Measurements from ENCODE around the gene DMWD.

Gene DMWD, protein sequence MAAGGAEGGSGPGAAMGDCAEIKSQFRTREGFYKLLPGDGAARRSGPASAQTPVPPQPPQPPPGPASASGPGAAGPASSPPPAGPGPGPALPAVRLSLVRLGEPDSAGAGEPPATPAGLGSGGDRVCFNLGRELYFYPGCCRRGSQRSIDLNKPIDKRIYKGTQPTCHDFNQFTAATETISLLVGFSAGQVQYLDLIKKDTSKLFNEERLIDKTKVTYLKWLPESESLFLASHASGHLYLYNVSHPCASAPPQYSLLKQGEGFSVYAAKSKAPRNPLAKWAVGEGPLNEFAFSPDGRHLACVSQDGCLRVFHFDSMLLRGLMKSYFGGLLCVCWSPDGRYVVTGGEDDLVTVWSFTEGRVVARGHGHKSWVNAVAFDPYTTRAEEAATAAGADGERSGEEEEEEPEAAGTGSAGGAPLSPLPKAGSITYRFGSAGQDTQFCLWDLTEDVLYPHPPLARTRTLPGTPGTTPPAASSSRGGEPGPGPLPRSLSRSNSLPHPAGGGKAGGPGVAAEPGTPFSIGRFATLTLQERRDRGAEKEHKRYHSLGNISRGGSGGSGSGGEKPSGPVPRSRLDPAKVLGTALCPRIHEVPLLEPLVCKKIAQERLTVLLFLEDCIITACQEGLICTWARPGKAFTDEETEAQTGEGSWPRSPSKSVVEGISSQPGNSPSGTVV

DNA sequence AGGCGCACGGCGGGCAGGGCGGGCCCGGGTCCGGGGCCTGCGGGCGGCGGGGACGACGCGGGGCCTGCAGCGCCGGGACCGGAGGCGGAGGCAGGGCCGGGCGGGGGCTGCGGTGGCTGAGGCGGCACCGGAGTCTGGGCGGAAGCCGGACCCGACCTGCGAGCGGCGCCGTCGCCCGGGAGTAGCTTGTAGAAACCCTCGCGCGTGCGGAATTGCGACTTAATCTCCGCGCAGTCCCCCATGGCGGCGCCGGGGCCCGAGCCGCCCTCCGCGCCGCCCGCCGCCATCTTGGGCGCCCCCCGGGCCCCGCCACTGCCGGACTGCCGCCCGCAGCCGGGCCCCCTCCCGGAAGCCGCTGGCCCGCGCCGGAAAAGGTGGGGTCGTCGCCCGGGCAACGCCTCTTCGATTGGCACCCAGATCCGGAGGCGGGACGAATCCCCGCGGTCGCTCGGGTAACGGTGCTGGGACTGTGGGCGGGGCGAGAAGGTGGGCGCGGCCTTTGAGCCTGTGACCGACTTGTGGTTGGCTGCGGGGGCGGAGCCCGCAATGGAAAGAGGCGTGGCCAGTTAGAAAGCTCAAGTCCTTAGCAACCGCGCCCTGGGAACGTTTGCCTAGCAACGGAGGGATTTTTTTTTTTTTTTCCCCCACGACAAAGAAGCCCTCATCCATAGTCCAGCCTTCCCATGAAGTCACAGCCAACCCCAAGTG, at the start of gene DMWD:
Gene DMWD, minus strand, starts transcription at position 376 of the 708 bp plus-strand sequence. Its CDS starts 89 bp downstream, at position 287.
- DNase-seq: peak; percentile 99 to 100

DNA sequence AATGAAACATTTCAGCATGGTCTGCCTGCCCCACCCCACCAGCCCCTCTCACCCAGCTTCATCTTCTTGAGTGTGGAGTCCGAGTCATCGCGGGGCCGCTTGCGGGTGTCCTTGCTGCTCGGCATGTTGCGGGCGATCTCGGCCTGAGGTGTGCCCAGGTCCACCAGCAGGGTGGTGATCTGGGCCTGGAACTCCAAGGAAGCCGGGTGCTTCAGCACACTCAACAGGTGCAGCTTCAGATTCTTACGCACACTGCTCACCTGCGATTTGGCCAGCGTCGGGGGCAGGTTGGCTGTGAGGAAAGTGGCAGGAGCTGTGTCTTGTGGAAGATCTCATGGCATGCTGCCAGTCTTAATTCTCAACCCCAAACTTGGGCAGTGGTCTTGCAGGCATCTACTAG, 49.6 kb upstream of the DMWD start:
- DNase-seq: no peak

DNA sequence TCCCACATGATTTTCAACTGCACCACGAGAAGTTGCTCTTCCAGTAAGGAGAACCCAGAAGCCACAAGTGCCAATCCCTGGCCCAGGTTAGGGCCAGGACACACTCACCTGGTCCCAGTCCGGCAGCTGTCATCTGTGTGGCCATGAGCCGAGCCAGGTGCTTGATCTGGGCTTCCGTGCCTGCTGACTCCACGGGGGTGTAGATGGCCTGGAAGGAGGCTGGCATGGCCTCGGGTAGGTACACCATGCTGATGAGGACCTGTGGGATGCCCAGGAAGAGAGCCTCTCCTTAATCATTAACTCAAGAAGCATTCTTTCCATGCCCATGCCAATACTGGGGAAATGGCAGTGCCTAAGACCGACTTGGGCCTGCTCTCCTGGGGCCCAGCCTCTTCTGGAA, 42.3 kb upstream of the DMWD start:
- no peak for DNase-seq

DNA sequence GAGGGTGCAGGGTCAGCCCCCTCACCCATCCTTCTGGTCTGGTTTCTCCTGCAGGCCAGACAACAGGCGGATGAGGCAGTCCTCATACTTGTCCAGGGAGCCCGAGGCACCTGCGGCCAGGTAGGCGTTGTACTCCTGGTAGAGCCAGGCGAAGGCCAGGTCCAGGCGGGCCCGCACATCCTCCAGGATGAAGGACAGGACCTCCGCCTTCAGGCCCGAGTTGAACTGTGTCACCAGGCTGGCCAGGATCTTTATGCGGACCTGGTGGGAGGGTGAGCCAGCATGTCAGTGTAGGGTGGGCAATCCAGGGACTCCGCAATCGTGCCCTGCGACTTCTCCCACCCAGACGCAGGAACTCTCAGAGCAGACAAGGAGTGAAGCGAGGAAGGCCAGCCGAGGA, 36.3 kb upstream of the DMWD start:
- no peak for DNase-seq

DNA sequence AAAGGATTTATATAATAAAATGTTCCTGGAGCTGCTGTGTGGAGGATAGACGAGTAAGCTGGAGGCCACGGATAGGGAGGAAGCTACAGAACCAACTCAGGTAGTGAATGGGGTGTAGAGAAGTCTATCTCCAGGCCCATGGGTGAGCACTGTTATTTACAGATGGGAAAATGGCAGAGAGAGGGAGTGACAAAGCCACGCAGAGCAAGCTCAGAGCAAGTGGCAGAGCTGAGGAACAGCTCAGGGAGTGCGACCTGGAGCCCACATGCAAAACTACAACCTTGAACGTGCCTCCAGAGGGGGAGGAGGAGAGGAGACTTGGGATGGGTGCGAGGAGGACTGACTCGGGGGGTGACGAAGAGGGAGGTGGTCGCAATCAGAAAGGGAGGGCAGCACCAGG, 35.9 kb upstream of the DMWD start:
- DNase-seq: no peak

DNA sequence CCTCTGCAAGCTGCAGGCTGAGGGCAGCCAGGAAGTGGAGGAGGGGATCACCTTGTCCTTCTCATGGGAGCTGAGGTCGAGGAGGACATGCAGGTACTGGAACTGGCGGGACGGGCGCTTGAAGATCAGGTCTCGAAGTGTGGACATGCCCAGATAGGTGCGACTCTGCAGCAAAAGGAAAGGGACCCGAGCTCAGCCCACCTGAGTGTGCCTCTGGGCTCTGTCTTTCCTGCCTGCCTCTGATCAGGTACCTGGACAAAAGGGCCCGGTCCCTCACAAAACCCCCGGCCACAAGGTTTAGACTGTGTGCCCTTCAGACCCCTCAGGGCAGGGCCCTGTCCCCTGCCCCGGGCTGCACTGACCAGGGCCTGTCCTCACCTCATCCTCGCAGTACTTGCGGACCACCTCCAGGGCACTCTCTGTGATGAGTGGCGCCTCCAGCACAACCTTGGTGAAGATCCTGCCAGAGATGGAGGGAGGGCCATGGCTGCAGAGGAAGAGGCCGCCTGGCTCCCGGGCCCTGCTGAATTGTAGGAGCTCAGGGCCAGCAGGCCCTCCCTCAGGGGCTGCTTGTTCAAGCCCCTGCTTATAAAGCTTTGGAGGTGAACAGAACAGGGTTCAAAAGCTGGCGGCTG, 34.9 kb upstream of the DMWD start:
- no peak for DNase-seq

DNA sequence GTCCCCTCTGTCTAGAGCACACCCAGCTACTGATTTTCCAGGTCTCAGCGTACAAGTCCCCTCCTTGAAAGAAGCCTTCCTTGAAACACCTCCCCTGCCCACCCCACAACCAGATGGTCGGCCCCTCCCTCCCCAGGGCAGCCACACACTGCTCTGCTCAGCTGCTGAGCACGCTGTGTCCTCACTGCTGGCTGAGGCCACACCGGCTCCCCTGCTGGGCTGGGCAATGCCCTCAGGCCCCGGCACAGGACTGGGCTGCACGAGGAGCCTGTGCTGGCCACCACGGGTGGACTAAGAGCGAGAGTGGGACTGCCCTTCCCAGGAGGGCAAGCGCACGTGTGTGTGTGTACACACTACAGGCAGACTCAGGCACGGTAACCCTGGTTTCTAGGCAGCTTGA, 34.3 kb upstream of the DMWD start:
- no peak for DNase-seq

DNA sequence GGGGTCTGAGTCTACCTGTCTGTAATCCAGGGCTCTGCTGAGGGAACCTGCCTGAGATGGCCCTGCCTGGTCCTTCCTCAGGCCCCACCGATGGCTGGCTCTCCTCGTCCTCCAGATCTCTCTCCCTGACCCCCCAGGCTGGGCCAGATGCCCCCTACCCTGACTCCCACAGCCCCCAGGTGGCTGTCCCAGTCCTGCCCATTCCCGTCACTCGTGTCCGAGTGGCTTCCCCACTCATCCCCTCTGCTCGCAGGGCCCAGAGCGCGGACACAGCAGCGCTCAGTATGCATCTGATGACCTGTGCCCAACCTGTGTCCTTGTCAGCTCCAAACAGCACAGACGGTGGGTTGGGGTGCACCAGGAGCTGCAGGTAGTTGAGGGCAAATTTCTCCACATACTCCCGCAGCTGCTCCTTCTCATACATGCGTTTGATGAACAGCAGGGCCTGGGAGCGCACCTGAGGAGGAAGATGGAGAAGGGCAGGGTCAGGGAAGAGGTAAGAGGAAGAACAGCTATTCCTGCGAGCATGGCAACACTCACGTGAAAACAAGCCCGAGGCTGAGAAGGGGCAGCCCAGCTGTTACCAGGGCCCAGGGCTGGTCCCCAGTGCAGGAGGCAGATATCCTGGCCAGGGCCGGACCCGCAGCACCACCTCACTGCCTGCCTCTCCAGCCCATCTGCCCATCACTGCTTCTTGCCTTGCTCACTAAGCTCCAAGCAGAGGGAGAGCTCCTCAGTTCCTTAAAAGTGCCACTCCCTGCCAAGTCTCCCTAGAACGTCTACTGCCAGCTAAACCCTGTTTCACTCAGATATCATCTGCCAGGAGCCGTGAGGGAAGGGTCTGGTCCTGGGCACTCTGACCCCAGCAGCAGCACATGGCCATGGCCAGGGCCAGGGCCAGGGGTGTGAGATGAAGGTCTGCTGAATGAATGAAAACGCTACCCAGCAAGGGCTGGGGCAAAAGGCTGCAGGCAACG, 33.6 kb upstream of the DMWD start:
- DNase-seq: no peak

DNA sequence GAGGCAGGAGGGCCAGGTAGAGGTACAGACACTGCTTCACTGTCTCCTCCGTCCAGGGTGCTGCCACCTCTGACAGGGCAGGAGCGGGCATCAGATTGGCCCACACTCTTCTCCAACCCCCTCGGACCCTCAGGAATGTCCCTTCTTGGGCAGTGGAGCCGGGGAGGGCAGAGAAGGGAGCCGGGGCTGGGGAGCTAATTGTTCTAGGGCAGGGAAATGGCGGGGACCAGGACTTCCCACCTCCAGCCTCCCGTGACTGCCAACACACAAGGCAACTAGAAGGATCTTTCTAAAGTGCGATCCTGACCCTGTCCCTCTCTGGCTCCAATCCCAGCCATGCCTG, 32.6 kb upstream of the DMWD start:
- no peak for DNase-seq

DNA sequence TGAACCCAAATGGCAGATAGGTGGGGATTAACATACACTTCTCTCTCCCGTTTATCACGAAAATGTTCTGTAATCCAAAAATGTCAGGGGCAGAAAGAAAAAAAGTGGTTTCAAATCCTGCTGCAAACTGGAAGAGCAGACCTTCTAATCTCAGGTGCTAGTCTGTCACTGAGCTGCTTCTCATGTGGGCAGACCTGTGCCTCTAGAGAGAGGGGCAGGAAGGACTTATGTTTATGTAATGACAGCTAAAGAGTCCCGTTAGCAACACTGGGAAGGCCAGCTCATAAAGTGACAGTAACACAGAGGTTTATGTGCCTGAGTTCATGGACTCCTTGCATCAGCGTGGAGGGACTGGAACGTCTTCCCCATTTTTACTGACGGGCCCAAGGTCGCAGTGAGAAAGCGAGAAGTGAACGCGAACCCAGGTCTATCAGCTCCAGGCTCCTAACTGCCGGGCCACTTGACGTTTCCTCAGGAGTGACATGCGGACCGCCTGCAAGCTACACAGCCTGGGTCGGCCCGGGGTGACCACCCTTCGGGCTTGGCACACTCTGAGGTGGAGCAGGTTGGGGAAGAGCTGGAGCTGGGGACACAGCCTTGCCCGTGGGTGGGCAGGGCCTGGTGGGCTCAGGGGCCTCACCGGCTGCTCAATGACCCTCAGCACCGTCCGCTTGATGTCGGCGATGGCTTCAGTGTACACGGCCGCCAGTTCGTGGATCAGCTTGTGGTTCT, 32.1 kb upstream of the DMWD start:
- no peak for DNase-seq

DNA sequence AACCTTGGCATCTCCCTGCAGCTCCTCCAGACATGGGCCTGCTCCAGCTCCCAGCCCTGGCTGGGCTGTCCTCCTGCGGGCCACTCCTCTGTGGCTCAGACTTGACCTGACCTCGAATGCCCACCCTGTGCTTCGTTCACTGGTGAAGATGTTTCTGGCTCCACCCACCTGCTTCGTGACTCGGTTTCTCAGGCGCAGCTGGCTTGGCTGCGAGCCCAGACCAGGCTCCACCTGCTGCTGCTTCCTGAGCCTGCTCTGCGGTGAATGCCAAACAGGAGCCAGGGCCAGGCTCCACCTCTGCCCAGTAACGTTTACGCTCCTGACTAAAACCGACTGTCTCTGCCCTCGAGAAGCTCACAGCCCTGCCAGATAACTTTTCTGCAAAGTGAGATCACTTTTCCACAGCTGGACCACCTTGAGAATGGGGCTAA, 31.4 kb upstream of the DMWD start:
- DNase-seq: no peak

DNA sequence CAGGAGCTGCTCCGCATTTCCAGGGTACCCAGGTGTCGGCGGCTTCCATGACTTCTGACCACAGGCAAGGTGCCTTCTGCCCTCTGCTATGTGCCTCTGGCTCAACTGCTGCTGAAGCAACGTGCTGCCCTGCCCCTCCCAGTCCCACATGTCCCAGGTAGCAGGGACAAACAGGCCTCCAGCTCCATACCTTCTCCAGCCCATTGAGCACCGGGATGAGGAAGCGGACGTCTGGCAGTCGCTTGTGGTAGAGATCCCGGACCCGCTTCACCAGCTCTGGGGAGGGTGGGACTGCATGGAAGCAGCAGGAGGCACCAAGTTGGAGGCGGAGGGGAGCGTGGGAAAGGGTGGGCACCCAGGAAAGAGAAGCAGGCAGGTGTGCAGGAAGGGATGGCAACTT, 30.5 kb upstream of the DMWD start:
- no peak for DNase-seq

DNA sequence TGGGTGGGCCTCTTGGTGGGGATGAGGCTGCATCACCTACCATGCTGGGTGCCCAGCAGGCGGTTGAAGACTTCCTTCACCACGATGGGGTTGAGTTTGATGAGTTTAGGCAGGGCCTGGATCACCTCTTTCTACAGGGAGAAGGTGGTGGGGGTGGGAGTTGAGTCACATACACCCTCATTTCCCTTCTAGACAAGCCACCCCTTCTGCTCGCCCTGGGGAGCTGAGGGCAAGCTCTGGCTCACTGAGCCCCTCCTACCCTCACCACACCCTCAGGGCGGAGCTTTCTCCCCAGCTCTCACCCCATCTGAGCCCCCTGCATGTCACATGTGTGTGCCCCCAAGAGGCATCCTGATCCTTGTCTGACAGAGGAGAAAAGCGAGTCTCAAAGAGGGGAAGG, 30.1 kb upstream of the DMWD start:
- DNase-seq: no peak

DNA sequence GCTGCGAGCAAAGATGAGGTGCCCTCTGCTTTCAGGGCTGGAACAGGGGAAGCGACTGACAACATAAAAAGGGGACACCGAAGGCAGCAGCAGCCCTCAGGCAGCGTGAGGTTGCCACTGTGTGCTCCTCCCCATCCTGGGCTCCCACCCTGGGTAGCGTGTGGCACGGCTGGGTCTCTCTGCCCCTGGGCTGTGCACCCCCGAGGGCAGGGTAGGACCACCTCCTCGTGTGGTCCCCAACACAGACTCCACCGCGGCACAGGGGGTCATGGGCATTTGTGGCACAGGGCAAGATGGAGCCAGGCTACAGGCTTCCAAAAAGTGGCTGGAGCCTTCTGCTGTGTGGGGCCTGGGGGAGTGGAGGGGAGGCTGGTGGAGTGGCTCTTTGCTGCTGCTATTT, 28.9 kb upstream of the DMWD start:
- DNase-seq: no peak

DNA sequence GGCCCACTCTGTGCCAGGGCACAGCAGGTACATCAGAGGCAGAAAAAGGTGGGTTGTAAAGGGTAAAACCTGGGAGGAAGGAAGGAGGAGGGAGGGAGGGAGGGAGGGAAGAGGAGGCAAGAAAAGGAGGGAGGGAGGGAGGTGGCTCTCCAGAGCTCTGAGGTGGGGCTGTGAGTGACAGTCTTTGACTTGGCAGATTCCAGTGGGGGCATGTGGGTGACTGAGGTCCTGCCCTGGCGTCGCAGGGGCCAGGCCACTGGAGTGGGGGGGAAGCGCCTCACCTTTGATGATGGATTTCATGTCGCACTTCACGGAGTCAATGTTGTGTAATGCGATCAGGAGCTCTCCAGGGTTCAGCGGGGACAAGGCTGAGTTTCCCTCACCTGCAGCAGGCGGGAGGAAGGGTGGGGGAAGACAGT, 28.5 kb upstream of the DMWD start:
- no peak for DNase-seq

DNA sequence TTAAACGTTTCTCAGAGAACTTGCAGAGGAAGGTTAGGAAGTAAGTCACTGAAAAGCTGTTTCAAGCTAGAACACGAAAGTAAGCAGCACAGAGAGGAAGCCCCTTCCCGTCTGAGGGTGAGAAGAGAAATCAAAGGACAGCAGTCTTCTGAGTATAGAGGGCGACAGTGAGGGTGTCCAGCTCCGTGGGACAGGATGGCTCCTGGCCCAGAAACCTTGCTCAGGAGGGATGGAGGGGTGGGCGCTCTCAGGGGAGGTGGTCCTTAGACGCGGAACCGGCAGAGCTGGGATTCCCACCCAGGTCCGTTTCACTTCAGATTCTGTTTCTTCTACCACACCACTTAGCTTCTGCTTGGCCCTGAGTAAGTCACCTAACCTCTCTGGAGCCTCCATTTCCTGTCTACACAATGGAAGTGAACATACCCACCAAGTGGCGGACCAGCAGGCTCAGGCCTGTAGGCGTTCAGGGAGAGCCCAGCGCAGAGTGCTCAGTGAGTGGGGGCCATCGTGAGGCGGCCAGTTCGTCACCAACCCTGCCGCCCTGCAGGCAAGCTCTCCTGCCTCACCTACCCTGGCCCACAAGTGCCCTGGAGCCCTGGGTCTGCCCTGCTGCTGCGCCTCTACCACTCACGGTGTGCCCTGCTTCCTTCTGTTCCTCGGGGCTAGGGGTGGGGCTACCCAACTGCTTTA, 27.9 kb upstream of the DMWD start:
- DNase-seq: no peak

DNA sequence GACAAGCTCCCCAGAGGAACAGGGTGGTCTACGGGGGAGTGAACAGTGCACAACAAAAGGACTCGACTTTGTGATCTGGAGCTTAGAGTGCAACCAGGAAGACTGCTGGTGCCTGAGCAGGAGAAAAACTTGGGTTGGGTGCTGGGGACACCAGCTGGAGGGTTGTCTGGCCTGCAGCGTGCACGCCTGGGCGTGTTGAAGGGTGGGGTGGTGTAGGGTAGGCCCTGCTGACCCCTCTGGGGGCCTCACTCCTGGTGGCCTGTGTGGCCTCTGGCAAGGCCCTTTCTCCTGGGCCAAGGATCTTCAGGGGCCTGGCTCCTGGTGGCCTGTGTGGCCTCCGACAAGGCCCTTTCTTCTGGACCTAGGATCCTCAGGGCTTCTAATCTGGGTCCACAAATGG, 27.1 kb upstream of the DMWD start:
- DNase-seq: no peak

DNA sequence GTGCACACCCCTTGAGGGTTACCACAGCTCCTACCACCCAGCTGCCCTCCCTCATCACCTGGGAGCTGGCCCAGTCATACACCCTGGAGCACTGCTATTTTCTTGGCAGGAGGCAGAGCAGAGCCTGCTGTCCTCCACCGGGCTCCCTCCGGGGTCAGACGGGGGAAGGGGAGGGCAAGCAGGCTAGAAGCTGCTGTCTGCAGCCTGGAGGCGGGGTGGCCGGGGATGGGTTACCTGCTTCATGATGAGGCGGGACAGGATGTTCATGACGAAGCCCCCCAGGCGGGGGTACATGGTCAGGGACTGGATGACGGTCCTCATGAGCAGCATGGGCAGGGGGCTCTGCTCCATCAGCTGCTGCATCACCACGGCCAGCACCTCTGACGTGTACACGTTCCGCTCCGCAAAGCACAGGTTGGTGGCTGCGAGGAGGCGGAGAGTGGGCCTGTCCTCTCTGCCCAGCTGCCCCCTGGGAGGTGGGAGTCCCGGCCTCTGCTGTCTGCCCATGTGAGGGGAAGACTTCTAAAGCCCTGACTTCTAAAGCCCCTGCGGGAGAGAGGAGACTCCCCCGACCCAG, 25.2 kb upstream of the DMWD start:
- no peak for DNase-seq

DNA sequence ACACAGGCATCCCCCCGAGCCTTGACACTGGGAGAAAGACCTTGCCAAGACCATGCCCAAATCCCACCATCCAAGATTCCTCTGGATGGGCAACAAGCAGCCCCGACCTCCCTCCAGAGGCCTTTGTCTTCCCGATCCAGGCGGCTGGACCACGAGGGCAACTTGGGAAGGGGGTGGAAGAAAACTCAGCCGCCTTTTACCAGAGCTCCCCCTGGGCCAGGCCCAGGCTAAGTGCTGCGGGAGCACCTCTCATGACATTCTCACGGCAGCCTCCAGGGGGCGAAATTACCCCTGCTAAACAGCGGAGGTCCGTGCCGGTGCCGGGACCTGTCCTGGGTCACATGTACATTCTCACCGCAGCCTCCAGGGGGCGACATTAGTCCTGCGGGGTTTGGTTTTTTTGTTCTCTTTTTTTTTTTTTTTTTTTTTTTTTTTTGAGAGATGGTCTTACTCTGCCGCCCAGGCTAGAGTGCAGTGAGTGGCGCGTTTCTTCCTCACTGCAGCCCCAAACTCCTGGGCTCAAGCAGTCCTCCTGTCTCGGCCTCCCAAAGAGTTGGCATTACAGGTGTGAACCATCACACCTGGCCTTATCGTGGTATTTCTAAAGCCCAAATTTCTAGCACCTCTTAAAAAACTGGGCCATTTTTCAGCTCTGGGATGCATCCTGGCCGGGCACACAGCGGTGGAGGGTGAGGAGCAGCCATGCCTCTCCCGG, 24.5 kb upstream of the DMWD start:
- DNase-seq: peak; percentile 91 to 94
